Uterine smooth muscle cell (primary cell): ENCODE results near the gene TRIP6. TPM values are rescaled to one million over a fixed set of nuclear protein-coding genes. Genes with fewer than 3 reads are reported as not detected.

Source experiments
- total RNA-seq: library from RNA; depleted of rRNA; stranded (reverse); fragments of >200 nt; gene quantifications from 2 replicates; pipeline ENCODE4 v1.2.3, GENCODE V29; 2014

The TRIP6 gene
- total RNA-seq = 77.8 and 79.7 TPM in 2 replicates

GRCh38 chr7:100867040-100867775 lies at the start of gene TRIP6:
Gene TRIP6, plus strand, starts transcription at chr7:100867387. Its CDS starts 111 bp downstream, at chr7:100867498.

GRCh38 chr7:100827330-100828226 lies 39.6 kb upstream of the TRIP6 start, which contains the start of gene EPHB4:
Gene EPHB4, minus strand, starts transcription at chr7:100827523. Its CDS starts 493 bp downstream, at chr7:100827030.

GRCh38 chr7:100852048-100852872 lies 14.9 kb upstream of the TRIP6 start, which contains the start of gene SLC12A9:
Gene SLC12A9, plus strand, starts transcription at chr7:100852713. Its CDS starts 1,485 bp downstream, at chr7:100854198.

GRCh38 chr7:100874577-100875355 lies 7.6 kb downstream of the TRIP6 start, which contains the start of gene SRRT:
Gene SRRT, plus strand, starts transcription at chr7:100875103. Its CDS starts 488 bp downstream, at chr7:100875591.

GRCh38 chr7:100888988-100889750 lies 22.0 kb downstream of the TRIP6 start, which contains the start of gene UFSP1:
Gene UFSP1, minus strand, starts transcription at chr7:100889715. Its CDS starts 444 bp downstream, at chr7:100889271.

GRCh38 chr7:100895701-100895955 lies 28.4 kb downstream of the TRIP6 start, which contains the start of gene ACHE:
Gene ACHE, minus strand, starts transcription at chr7:100895888. Its CDS starts 1,656 bp downstream, at chr7:100894232.

Other genes with a start within 250 kb of the TRIP6 start
- 0.33 and 0.37 TPM in 2 replicates for gene TFR2, start 225.8 kb upstream of the TRIP6 start, total RNA-seq
- not detected in 2 replicates for gene ACTL6B, start 210.9 kb upstream of the TRIP6 start, total RNA-seq
- 64.2 and 93.7 TPM in 2 replicates for gene GNB2, start 193.6 kb upstream of the TRIP6 start, total RNA-seq
- 23.5 and 32.0 TPM in 2 replicates for gene GIGYF1, start 173.1 kb upstream of the TRIP6 start, total RNA-seq
- 33.4 and 51.5 TPM in 2 replicates for gene POP7, start 161.3 kb upstream of the TRIP6 start, total RNA-seq
- gene EPO, start 146.9 kb upstream of the TRIP6 start, total RNA-seq = not detected in 2 replicates
- gene ZAN, start 133.8 kb upstream of the TRIP6 start, total RNA-seq = not detected in 2 replicates
- 37.1 and 46.9 TPM in 2 replicates for gene EPHB4, start 39.9 kb upstream of the TRIP6 start, total RNA-seq
- 10.8 and 13.5 TPM in 2 replicates for gene SLC12A9, start 14.7 kb upstream of the TRIP6 start, total RNA-seq
- gene SRRT, start 7.7 kb downstream of the TRIP6 start, total RNA-seq = 37.2 and 60.2 TPM in 2 replicates
- 7.2 and 9.9 TPM in 2 replicates for gene UFSP1, start 22.3 kb downstream of the TRIP6 start, total RNA-seq
- gene ACHE, start 28.5 kb downstream of the TRIP6 start, total RNA-seq = 0.25 TPM in 1 of 2 replicates, not detected in the other
- gene MUC3A, start 82.1 kb downstream of the TRIP6 start, total RNA-seq = under 0.01 TPM in 1 of 2 replicates, not detected in the other
- 0.37 and 0.44 TPM in 2 replicates for gene MUC12, start 102.2 kb downstream of the TRIP6 start, total RNA-seq
- gene MUC17, start 152.7 kb downstream of the TRIP6 start, total RNA-seq = under 0.01 TPM in 1 of 2 replicates, not detected in the other
- gene TRIM56, start 218.1 kb downstream of the TRIP6 start, total RNA-seq = 21.9 and 23.0 TPM in 2 replicates